Measurements from ENCODE around the gene SMU1.

The SMU1 gene

DNA sequence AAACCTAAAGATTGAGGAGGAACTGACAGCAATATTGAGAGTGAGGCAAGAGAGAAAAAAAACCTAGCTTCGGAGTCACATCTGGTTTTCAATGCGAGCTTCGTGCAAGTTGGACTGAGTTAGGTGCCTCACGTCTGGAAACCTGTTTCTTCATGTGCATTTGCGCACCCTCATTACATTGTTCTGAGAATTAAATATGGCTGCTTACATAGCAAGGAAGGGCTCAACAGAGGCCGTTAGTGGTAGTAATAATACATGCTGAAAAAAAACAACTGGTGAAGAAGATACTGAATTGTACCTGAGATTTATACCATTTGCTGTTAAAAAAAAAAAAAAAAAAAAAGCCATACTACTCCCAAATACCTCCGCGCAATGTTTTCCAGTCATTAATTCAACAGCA is 32.8 kb downstream of the SMU1 start:
- no peak for DNase-seq

DNA sequence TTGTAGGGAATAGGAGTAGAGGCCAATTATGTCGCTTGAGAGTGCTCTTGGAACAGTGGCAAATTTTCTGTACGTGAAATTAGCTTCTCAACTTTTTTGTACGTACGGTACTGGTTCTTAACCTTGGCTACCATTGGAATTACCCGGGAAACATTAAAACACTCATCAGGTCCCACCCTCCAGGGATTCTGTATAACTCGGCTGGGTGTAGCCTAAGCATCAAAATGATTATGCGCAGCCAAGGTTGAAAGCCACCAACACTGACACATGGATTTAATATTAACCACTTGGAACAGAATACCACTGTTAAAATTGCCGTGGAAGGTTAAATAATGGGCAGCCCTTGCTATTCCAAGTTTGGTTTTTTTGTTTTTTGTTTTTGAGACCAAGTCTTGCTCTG is 34.0 kb downstream of the SMU1 start:
- no peak for DNase-seq

DNA sequence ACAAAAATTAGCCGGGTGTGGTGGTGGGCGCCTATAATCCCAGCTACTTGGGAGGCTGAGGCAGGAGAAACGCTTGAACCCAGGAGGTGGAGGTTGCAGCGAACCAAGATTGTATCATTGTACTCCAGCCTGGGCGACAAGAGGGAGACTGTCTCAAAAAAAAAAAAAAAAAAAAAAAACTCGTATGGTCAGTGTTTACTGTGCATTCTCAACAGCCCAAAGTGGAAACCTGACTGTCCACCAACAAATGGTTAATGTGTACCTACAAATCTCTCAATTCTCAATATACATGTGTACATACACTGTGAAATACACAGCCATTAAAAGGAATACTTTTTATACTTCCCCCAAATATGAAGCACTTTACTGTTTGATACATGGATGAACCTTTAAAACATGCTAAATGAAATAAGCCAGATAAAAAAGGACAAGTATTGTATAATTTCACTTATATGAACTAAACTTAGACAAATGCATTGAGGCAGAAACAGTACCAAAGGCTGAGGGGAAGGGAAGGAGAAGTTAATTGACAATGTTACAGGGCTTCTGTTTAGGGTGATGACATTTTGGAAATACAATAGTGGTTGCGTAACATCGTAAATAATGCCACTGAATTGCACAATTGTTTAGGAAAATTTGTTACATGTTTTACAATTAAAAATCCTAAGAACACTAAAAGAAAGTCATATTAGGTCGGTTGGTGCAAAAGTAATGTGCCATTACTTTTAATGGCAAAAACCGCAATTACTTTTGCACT is 34.9 kb downstream of the SMU1 start:
- DNase-seq: no peak

DNA sequence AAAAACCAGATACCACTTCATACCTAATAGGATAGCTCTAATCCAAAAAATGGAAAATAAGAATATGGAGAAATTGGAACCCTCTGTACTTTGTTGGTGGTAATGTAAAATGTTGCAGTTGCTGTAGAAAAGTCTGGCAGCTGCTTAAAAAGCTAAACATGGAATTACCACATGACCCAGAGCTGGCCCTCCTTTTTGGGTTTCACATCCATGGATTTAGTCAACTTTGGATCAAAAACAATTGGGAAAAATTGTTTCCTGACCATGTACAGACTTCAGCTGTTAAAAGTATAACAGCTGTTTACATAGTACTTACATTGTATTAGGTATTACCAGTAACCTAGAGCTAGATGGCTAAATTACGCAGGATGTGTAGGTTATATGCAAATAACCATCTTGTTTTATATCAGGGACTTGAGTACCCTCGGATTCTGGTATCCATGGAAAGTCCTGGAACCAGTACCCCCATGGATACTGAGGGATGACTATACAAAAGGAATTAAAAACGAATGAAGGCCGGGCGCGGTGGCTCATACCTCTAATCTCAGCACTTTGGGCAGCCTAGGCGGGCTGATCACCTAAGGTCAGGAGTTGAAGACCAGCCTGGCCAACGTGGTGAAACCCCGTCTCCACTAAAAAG is 35.6 kb downstream of the SMU1 start:
- DNase-seq: no peak

DNA sequence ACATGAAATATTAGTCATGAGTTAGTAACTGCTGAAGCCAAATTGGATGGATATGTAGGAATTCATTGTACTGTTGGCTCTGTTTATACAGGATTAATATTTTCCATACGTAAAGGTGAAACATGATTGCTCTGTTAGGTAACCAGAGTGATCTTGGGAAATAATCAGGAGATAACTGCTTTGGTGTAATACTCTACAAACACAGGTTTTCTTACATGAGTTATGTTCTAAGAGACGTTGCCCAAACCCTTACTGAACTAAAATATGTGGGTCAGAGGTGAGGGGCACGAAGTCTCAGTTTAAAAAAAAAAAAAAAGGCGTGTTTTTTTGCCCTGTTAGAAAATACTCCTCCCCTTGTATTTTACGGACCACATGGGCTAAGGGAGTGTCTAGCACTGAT is 43.6 kb downstream of the SMU1 start:
- no peak for DNase-seq

DNA sequence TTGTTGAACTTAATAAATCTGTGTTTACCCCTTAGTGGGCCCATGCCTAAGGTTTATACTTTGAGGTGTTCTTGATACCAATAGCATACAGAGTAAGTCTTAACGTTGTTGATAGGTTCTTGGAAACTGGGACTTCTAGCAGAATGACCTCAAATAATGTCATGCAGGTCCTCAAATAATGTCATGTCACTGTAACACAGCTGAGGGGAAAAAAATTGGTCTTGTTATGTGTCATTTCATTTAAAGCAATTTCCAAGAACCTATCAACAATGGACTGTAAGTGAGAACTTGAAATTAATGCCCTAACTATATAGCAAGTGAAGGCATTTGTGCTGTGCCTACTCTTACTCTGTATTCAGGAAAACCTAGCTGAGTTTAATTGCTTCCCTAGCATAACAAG is 44.2 kb downstream of the SMU1 start:
- no peak for DNase-seq

DNA sequence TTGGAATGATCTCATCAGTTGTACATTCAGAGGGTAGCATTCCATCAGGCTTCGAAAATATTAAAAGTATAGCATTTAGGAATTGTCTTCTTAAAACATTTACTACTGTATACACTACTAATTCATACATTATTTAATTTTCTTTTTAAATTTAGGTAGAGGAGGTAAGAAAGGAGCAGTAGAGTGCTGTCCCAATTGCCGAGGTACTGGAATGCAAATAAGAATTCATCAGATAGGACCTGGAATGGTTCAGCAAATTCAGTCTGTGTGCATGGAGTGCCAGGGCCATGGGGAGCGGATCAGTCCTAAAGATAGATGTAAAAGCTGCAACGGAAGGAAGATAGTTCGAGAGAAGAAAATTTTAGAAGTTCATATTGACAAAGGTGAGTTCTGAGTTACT is 46.2 kb downstream of the SMU1 start:
- no peak for DNase-seq

DNA sequence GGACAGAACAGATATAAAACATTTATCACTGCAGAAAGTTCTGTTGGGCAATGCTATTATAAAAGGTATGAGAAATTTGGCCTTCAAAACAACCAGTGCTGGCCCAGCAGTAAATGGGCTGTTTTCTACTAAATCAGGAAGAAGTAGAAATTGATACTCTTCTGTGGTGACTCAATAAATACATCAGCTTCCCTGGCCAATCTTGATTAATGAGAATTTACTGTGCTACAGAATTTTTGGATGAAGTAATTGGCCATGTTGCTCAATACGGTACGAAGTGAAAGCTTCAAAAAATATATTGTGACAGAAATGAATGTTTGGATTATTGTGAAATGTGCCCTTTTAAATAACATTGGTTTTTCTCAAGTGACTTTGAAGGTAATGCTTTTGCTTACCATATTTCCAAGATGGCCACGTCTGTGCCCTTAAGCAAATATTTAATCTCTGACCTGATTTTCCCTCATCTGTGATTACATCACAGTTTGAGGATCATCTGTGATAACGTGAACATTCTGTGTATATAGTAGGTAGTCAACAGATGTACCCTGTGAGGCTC is 47.2 kb downstream of the SMU1 start:
- DNase-seq: no peak

DNA sequence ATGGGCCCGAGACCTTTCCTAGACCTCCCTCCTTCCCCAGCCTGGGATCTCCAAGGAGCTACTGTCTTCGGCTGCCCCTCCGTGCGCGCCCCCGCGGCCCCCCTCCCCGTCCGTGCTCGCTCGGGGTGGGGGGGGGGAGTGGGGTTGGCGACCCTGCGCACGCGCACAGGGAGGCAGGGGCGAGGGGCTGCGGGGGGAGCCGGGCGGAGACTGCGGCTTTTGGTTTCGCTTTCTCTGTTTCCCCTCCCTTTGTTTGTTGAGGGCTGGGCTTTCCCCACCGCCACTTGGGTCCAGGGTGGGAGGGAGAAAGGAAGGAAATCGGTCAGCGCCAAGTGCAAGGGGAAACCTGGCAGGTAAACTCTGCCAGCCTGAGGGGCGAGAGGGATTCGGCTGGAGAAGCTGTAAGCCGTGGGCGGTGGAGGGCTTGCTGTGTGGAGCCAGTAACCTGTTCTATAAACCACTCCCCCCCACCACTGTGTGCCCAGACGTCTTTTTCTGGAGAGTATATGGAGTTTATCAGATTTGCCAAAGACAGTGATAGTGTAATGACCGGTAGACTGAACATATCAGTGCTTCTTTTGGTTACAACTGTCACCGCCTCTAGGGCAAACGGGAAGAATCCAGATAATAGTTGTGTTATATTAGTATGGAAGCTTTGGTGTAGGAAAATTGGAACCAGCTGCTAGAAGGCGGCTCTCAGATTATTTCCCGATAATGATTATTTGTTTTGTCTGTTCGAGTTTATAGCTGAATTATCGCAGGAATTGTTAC is 50.7 kb downstream of the SMU1 start:
- DNase-seq: no peak

DNA sequence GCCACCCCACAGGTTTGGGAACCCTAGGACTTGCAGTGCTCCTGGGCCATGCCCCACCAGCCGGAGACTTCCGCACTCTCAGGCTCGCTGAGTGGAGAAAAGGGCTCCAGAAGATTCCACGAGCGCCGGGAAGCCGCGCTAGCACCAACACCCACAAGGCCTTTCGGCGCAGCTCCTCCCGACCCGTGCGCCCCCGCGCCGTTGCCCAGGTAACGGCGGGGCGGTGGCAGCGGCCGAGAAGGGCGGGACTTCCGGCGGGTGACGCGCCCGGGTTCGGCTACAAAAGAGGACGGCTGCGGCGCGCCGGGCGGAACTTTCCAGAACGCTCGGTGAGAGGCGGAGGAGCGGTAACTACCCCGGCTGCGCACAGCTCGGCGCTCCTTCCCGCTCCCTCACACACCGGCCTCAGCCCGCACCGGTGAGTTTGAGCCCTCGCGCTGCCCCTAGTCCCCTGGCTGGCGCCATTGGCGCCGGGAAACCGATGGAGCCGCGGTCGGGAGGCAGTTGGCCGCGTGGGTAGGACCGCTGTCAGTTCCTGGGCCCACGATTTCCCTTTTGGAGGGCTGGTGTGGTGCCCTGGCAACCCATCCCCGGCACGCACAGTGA is 51.4 kb downstream of the SMU1 start, which contains the start of gene DNAJA1:
TSS of gene DNAJA1 (plus strand) at position 308 of the 606 bp plus-strand sequence. CDS start 1,212 bp downstream, outside the sequence.
- DNase-seq: peak; percentile 86

DNA sequence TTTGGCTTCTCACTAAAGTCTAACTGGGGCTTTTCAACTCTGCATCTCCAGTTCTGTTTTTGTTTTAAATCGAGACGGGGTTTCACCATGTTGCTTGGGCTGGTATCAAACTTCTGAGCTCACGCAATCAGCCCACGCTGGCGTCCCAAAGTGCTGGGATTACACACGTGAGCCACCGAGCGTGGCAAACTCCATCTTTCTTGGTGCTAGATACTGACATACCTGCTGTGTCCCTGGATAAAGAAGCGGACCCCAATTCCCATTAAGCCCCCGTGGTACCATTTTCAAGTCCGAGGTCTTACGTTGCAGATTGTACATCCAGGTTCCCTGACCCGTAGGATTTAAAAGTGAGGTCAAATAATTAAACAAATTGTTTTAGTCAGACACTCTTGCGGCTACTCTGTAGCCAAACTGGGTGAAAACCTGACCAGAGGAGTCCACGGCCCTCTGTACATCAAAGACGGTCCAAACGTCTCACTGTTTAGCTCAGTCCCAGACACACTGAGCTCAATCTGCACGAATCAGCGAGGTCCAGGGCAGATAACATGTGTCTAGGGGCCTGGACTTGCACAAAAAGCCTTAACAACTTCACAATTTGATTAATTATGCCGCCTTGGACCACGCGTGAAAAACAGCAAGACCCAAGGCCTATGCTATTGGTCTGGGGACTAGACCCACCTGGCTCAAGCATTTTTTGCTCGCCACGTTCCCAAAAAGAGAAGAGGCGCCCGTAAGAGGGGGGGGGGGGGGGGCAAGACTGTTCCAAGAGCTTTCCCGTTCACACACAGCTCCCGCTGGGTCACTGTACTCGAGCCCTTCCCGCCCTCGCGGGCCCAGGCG is 52.1 kb downstream of the SMU1 start:
- DNase-seq: no peak

DNA sequence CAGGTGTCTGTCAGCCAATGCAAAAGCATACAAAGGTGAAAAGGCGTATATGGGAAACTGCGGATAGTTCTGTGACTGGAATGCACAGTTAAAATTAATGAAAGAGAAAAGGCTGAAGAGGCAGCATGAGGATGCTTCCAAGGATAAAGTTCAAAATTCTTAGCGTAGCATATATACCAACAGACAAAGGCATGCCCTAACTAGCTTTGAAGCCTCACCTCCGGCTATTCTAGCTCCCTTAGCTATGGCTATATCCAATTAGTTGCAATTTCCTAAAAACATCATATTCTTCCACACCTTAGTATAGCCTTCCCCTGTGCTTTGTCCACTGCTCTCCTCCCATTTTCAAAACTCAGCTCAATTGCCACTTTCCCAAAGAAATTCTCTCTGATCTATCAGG is 52.8 kb downstream of the SMU1 start:
- DNase-seq: no peak

DNA sequence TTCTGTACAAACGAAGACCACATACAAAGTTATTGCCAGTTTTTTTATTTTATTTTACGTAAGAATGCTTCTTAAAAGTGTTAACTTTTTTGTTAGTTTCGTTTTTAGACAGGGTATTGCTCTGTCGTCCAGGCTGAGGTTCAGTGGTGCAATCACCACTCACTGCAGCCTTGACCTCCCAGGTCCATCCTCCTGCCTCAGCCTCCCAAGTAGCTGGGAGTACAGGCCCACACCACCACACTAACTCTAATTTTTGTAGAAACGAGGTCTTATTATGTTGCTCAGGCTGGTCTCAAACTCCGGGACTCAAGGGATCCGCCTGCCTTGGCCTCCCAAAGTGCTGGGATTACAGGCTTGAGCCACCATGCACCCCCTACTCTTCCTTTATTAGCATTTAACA is 53.7 kb downstream of the SMU1 start:
- DNase-seq: no peak

DNA sequence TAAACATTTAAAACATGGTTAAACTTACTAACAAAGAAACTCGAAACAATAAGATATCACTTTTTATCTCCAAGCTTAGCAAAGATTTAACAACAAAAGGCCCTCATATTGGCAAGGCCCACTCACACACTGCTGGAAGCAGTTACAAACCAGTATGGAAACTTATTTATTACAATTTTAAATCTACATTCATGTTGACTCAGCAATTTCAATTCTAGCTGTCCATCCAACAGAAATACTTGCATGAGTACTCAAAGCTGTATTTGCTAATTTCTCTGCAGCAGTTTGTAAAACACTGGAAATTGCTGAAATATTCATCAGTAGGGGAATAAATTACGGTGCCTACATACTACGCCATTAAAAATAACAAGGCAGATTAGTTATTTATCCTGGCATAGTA is 54.2 kb downstream of the SMU1 start:
- no peak for DNase-seq

DNA sequence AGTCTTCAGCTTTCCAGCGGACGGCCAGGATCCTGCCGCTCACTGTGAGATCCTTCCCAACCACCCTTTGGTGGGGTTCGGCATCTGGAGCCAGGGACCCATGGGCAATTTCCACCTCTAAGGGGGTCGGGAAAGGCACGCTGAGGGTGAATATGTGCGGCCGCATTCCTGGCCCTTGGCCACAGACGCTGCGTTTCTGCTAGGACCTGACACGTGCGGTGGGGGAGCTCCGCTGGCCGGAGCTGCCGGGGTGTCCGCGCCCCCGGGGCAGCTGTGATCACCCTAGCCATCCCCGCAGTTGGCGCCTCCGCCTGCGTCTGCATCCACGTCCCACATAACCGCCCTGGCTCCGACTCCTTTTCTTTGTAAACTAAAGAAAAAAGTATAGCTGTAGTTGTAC is 56.7 kb downstream of the SMU1 start:
- DNase-seq: no peak

DNA sequence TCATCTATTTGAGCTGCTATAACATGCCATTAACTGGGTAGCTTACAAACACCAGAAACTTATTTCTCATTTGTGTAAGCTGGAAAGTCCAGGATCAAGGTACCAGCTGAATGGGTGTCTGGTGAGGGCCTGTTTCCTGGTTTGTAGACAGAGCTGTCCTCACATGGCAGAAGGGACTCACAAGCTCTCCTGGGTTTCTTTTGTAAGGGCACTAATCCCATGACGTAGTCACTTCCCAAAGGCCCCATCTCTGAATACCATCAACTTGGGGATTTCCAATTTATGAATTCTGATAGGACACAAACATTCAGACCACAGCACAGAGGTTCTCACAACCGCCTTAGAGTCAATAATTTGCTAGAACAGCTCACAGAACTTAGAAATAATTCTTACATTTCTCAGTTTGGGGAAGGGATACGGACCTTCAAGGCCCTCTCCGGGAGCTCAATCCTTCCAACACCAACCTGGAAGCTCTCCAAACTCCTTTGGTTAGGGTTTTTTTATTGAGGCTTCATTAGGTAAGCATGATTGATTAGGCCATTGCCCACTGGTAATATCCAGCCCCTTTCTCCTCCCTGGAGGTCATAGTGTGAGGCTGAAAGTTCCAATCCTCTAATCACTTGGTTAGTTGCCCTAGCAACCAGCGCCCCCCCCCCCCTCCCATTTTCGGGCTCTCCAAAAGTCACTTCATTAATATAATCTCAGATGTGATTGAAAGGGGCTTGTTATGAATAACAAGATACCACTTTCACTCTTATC is 59.0 kb downstream of the SMU1 start:
- no peak for DNase-seq

DNA sequence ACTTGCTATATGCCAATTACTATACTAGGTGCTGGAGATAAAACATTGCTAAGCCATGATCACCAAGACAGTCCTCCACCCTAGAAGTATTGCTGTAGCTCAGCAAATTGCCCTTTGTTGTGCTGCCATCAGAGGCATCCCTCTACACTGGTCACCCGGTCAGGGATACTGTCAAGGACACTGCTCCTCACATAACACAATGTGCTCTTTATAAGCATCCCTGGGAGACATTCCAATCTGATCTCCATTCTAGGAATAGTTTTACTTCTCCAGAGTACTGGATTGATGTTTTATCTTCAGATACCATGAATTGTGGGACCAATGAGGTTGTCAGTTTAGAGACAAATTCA is 61.8 kb downstream of the SMU1 start:
- DNase-seq: no peak

DNA sequence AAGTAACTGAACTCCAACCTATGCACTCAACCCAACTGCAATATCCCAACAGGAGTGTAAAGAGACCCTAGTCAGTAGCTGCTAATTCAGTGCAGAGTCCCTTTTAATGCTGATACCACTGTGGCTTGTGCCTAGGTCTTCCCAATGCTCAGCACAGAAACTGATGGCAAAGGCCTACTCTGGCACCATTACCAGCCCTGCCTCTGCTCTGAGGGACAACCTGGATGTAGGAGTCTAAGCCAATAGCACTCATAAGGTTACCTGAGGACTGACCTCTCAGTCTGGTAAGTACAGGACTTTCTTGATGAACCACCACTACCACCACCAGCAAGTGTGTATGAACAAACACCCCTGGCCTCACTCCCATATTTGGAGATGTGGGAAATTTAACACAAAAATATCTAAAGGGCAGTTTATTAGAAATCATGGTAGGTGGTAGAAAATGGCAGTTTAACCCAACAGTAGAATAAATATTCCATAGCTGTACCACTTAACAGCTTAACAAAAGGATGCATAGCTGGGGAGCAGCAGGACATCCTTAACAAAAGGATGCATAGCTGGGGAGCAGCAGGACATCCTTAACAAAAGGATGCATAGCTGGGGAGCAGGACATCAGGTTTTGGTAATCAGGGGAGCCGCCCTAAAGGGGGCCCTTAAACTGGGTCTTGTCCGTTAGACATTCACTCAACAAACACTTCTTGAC is 62.4 kb downstream of the SMU1 start:
- DNase-seq: no peak

DNA sequence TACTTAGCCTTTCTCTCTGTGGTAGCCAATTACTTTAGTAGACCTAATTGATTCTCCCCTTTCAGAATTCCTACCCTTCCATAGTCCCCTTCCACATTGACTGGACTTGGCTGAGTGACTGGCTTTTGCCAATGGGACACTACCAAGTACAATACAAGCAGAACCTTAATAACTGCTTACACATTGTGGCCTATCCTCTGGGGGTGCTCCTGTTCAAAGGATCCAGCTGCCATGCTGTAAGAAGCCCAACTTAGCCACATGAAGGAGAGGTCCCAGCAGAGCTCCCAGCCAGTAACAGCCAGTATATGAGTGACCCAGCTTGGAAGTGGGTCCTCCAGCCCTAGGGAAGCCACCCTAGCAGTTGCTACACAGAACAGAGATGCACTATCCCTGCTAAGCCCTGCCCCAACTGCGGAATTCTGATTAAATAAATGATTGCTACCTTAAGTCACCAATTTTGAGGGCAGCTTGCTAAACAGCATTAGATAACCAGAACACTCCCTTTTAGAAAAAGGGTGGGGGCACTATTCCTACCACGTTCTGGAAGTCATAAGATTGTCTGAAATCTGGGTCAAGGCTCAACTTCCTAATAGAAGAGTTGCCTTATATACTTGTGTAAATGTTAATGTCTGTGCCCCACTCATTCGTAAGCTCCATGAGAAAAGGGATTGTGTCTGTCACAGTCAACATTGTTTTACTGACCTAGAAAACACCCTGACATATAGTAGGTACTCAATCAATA is 64.0 kb downstream of the SMU1 start:
- no peak for DNase-seq

DNA sequence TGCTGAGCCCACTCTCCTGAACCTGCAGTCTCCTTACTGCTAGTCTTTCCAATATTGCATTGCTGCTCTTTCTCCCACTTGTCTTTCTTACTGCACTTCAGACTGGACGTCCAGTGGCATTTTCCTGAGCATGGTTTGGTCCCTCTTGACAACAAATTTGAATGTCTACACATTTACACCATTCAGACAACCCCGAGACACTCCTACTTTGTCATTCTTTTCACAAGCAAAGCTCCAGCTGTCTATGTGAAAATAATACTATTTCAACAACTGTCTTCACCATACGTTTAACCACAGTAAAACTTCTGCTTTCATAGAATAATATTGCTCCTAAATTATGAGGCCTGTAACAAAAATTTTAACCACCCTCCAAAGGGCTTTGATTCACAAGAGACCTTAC is 64.6 kb downstream of the SMU1 start:
- DNase-seq: no peak
